NCI-H2196 (cell line): ENCODE measurements around the gene SPSB1.

Source experiments
- DNase-seq: peaks from one replicate; lab custom pipeline; 2025; ENCODE audit not compliant: unreplicated experiment; lab: John Stamatoyannopoulos, UW

SPSB1 gene

DNA sequence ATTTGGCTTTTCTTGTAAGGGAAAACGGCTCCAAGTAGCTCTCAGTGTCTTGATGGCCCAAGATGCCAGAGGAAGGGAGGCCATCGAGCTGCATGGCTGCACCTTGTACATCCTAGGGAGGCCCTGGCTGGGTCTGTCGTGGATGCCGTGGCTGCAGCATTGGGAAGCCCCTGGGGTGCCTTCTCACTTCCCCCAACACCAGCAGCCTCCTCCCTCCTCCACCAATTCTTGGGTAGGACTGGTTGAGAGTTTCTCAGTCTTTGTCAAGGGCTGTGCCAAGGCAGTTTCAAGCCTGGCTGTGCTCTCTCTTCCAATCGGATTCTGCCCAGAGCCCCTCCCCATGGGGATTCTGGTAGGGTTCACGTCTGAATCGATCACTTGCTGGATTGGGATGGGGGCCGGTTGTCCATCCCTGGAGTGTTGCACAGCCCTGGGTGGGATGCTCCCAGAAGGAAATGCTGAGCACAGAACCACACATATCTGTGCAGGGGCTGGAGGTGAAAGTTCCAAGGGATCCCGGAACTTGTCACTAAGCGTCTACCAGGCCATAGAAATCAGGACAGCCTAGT lies 14.0 kb upstream of the SPSB1 start:
- no peak for DNase-seq

GRCh38 chr1:9279172-9279840 lies 13.4 kb upstream of the SPSB1 start:
- no peak for DNase-seq

DNA sequence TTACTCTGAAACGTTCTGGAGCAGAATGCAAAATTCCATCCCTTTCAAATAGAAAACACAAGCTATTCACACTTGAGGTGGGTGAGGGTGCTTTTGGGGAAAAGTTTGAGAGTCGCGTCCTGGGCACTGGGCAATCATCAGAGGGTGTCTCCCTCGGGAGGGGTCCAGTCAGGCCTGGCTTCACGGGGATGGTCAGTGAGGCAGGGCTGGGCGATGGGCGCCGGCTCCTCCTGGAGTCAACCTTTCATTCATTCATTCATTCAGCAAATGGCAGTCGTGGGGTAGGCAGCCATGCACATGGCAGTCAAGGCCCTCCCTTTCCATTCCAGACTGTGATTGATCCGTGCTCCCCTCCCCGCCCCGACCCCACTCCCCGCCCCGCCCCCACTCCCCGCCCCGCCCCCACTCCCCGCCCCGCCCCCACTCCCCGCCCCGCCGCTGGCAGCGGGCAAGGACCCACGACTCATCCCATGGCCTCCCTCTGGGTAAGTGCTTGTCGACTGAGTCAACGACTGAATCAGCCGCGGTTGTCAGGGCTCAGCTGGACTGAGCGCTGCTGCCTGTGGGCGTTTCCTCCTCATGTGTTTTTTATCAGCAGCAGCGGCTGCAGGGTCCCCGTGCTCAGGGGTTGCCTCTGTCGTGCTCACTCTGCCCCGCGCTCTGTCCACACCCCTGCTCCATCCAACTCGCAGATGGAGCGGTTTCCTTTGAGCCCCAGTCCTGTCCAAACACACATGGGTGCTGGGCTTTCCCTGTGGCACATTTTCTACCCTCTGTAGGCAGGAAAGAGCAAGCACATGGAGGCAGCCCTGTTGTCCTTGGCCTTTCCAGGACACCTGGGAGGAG lies 12.5 kb upstream of the SPSB1 start:
- DNase-seq = no peak

- DNase-seq = no peak
Observed at GRCh38 chr1:9281071-9281827, 11.4 kb upstream of the SPSB1 start.

GRCh38 chr1:9281908-9282695 lies 10.6 kb upstream of the SPSB1 start:
- DNase-seq = no peak

DNA sequence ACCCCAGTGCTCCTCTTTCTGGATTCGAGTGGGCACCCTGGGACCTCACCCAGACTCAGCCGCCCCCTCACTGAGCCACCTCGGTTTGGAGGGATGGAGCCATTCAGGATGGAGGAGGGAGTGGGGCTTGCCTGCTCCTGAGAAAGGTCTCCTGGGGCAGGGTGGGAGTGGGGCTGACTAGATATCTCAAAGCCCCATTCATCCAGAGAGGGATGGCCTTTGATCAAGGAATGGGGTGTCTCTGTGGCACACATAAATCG lies 10.1 kb upstream of the SPSB1 start:
- DNase-seq = no peak

GRCh38 chr1:9284061-9284460 lies 8.6 kb upstream of the SPSB1 start:
- DNase-seq = no peak

DNA sequence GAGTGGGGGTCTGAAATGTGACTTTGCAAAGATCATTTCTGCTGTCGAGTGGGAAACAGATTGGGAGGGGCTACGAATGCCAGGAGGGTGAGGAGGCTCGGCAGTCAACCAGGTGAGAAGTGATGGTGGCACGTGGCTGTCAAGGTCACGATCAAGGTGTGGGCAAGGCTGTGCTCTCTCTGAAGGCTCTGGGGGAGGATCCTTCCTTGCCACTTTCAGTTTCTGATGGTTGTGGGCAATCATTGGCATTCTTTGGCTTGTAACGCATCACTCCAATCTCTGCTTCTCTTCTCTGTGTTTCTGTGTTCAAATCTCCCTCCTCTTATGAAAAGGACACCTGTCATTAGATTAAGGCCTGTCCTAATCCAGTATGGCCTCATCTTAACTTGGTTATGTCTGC lies 6.1 kb upstream of the SPSB1 start:
- no peak for DNase-seq

GRCh38 chr1:9289090-9289534 lies 3.6 kb upstream of the SPSB1 start:
- peak; percentile 70 for DNase-seq

GRCh38 chr1:9289711-9290485 lies 2.8 kb upstream of the SPSB1 start:
- DNase-seq = no peak

GRCh38 chr1:9291914-9292360 lies 757 bp upstream of the SPSB1 start:
- DNase-seq = no peak

DNA sequence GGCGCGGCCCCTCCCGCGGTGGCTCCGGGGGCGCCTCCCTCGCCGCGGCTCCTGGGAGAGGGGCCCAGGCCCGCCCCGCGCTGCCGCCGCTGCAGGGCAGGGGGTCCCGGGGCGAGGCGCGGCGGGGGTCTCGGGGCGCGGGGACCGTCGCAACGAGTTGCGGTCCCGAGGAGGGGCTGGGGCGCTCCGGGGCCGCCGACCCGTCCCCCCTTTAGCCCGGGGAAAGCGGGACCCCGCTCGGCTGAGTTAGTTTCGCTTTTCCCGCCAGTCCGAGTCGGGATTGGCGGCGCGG lies 493 bp downstream of the SPSB1 start:
- no peak for DNase-seq

DNA sequence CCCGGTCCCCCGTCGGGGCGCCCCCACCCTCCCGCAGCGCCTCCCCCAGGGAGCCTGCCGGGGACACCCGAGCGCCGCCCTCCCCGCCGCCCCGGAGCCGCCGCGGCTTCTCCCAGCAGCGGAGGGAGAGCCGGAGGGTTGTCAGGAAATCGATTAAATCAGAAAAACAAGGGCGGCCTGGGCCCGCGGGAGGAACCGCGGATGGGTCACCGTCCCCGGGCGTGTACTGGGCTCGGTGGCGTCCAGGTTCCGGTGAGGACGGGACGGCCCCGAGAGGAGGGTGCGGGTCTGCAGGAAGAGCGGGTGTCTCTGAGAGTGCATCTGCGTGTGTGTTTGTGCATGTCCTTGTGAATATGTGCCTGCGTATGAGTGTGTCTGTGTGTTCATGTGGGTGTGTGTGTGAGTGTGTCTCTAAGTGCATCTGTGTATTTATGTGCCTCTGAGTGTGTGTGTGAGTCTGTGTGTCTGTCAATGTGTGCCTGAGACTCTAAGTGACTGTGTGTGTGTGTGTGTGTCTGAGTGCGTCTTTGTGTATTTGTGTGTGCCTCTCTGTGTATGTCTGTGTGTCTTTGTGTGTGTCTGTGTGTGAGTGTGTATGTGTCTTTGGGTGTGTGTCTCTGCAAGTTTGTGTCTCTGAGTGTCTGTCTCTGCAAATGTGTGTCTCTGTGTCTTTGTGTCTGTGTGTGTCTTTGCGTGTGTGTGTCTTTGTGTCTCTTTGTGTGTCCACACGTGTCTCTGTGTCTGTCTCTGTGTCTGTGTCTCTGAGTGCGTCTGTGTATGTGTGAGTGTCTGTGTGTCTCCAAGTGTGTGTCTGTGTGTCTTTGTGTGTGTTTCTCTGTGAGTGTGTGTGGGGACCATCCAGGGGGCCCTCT lies 1.1 kb downstream of the SPSB1 start:
- DNase-seq = no peak

DNA sequence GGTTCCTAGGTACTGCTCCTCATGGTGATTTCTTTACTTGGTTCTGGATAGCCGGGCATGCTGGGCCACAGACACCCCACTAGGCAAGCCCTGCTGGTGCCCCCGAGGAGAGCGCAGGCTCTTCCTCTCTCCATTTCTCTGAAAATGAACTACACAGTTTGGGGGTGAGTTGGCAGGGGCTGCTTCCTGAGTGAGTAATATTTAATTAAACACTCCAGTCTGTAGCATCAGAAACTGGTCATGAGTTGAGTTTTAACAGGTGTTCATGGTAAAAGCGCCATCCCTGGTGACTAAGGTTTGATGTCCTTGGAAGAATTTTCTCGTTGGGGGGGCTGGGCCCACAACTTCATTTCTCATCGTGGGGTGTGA lies 1.7 kb downstream of the SPSB1 start:
- DNase-seq = no peak

GRCh38 chr1:9294910-9295636 lies 2.4 kb downstream of the SPSB1 start:
- DNase-seq = peak; percentile 29

GRCh38 chr1:9295884-9296283 lies 3.2 kb downstream of the SPSB1 start:
- no peak for DNase-seq

DNA sequence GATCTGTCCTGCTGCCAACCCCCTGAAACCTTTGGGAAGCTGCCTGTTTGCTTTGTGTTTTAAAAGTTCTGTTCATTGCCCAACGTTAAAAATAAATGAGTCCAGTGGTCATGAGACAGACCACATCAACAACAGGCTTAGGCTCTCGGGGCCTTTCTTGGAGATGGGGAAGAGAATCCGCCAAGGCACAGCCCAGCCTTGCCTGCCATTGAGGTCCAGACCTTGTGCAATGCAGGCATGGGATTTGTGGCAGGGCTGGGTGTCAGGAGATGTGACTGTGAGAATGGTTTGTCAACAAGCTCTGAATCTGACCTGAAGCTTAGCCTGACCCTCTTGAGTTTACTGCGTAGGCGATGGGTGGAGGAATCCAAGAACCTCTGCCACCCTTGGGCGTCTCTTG lies 4.2 kb downstream of the SPSB1 start:
- DNase-seq = no peak

DNA sequence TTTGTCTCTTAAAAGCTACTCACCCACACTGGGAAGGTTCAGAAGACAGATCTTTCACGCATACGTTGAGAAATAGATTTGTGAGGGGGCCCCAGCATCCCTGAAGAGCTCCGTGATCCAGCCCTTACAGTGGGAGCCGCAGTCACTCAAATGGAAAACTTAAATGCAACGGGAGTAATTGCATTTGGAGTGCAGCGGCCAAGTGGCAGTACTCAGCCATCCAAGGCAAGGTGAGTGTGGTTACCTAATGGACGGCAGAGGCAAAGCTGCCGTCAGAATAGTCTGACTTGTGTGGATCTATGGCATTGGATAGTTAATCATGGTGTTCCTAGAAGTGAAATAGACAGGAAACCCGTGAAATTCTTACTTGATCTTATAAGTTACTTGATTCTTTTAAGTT lies 5.1 kb downstream of the SPSB1 start:
- no peak for DNase-seq

DNA sequence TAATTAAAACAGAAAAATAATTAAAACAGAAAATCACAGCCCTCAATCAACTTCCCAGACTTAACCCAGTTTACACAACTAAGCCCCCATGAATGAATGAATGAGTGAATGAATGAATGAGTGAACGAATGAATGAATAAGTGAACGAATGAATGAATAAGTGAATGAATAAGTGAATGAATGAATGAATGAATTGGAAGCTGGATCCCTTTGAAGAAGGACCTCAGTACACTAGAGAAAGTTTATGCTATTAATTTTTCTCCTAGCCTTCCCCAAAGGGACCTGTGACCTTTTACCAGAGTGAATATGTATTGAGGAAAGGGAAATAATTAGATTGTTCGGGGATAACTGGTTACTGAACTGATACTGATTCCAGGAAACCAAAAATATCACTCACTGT lies 5.6 kb downstream of the SPSB1 start:
- DNase-seq = no peak
